Measurements from ENCODE around the gene PCDH9. TPM values are rescaled to one million over a fixed set of nuclear protein-coding genes. Genes with fewer than 3 reads are reported as not detected.

Gene PCDH9
- total and polyA plus RNA-seq, 2 of the 4 experiments (the other 2 are of a cell fraction) = 2.2 to 10.2 TPM

DNA sequence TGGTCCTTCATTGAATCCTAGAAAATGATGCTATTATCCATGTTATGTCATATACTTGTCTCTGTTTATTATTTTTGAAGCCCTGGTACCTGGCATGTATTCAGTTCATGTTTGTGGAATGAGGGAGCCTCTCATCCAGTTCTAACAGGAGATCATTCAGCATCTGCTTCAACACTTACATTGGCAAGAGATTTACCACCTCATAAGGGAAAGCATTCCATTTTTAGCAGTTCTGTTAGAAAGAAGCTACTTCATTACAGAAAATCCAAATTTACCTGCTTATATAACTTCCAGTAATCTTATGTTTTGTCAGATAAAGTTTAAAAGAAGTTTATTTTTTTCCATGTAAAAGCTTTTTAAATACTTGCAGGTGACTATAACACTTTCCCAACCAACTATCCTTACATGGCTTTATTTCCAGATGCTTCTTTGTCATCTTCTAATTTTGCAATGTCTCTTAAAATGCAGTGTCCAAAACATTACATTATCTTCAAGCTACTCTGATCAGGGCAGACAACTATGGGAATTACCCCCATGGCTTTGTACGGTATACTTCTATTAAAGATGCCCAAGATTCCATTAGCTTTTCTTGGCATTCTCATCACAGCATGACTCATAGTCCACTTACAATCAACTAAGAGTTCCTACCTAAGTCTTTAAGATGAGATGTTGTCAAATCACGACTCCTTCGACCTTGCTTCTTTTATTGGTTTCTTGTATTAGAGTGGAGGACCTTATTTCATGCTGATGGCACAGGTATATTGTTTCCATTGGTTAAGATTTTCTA lies 262.1 kb downstream of the PCDH9 start:
- H4K91ac ChIP-seq (ENCODE audit: insufficient read depth, low read depth, low read length) = no peak overlapping the region
- H3K56ac ChIP-seq (ENCODE audit: extremely low read depth, insufficient read depth, low read length) = no peak overlapping the region
- no peak overlapping the region for H4K5ac ChIP-seq (ENCODE audit: low read depth, low read length)
- no CpG with 5 or more reads among the region's 3 CpGs for WGBS, 2 experiments (ENCODE audit: extremely low coverage in 2 of 2, insufficient read length in 1 of 2)
- intact Hi-C loops (cut with micrococcal nuclease) (no loop called here), in situ Hi-C loops (cut with MboI; ENCODE audit: low sequenced_read_pairs) (no loop called here), dilution Hi-C loops (cut with HindIII; ENCODE audit: low sequenced_read_pairs, unreplicated experiment) (no loop called here)
- no peak overlapping the region for H3K4me3 ChIP-seq (ENCODE audit: insufficient read depth, low read depth, low read length)
- BruUV-seq (replicated peaks) = no TSS peak
- no peak overlapping the region for H4K8ac ChIP-seq (ENCODE audit: low read depth in 2 of 2, low read length in 2 of 2)
- H3K4me2 ChIP-seq (ENCODE audit: low read depth, low read length) = no peak overlapping the region
- H2AFZ ChIP-seq (replicated peaks; ENCODE audit: low read length, poor library complexity) = no peak overlapping the region
- H3K23ac ChIP-seq (ENCODE audit: low read depth, low read length) = no peak overlapping the region
- CTCF ChIA-PET = no interaction called here
- H3K9me3 ChIP-seq (ENCODE audit: control insufficient read depth, insufficient read depth, low read length) = no peaks in the 10 kb centered on the region
- no peak for TF ChIP-seq RAD21 (IDR thresholded peaks at IDR 0.05; ENCODE audit: low read length)
- TF ChIP-seq, protein P1, sequence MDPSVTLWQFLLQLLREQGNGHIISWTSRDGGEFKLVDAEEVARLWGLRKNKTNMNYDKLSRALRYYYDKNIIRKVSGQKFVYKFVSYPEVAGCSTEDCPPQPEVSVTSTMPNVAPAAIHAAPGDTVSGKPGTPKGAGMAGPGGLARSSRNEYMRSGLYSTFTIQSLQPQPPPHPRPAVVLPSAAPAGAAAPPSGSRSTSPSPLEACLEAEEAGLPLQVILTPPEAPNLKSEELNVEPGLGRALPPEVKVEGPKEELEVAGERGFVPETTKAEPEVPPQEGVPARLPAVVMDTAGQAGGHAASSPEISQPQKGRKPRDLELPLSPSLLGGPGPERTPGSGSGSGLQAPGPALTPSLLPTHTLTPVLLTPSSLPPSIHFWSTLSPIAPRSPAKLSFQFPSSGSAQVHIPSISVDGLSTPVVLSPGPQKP (IDR thresholded peaks at IDR 0.05; ENCODE audit: borderline replicate concordance, low read depth, low read length) = no peak
- no peak for TF ChIP-seq CTCF (conservative IDR thresholded peaks at IDR 0.05; ENCODE audit: low read depth, low read length)
- no peak for TF ChIP-seq SMC3 (IDR thresholded peaks at IDR 0.05; ENCODE audit: low read depth, low read length)
- TF ChIP-seq RFX5 (IDR thresholded peaks at IDR 0.05; ENCODE audit: low read depth, low read length) = no peak
- TF ChIP-seq MXI1 (IDR thresholded peaks at IDR 0.05; ENCODE audit: borderline replicate concordance, low read depth, low read length) = no peak
- no peak for TF ChIP-seq RCOR1 (IDR thresholded peaks at IDR 0.05; ENCODE audit: insufficient replicate concordance, low read length)
- no peak for TF ChIP-seq MAZ (IDR thresholded peaks at IDR 0.05; ENCODE audit: borderline replicate concordance, low read depth, low read length)
- no peak for TF ChIP-seq CEBPB (IDR thresholded peaks at IDR 0.05; ENCODE audit: low read depth, low read length)
- no peak overlapping the region for H3K4ac ChIP-seq (ENCODE audit: low read depth, low read length)
- no peak overlapping the region for H3K27ac ChIP-seq (ENCODE audit: insufficient read depth, low read length)
- no peaks in the 10 kb centered on the region for H3K36me3 ChIP-seq (ENCODE audit: control insufficient read depth, insufficient read depth, low read length)
- no peak overlapping the region for H2AK5ac ChIP-seq (ENCODE audit: low read depth, low read length)
- H2BK120ac ChIP-seq (ENCODE audit: low read depth, low read length) = no peak overlapping the region
- no peak overlapping the region for H3K14ac ChIP-seq (replicated peaks; ENCODE audit: low read depth, low read length)
- no peak overlapping the region for H2BK20ac ChIP-seq (ENCODE audit: low read depth, low read length)
- POLR2A ChIA-PET (ENCODE audit: unreplicated experiment) = no interaction called here
- H3K4me1 ChIP-seq (ENCODE audit: control insufficient read depth, insufficient read depth, low read length) = peaks cover under 1% of the 10 kb centered on the region
- H3K79me1 ChIP-seq (ENCODE audit: low read depth in 1 of 2, low read length in 2 of 2) = no peaks in the 10 kb centered on the region
- H2BK15ac ChIP-seq (ENCODE audit: low read depth, low read length) = no peak overlapping the region
- no peak overlapping the region for H2BK5ac ChIP-seq (ENCODE audit: low read depth, low read length, poor library complexity, severe bottlenecking)
- DNase-seq (peak; percentile 25), ATAC-seq (ENCODE audit: low read depth) (no peak)
- H3K27me3 ChIP-seq (ENCODE audit: control insufficient read depth, insufficient read depth, low read length) = no peaks in the 10 kb centered on the region
- no peaks in the 10 kb centered on the region for H3K9me1 ChIP-seq (ENCODE audit: insufficient read depth, low read length)
- H3K18ac ChIP-seq (ENCODE audit: low read depth, low read length) = no peak overlapping the region
- no peak overlapping the region for H2AK9ac ChIP-seq (replicated peaks; ENCODE audit: low read depth, low read length, poor library complexity)
- no peaks in the 10 kb centered on the region for H4K20me1 ChIP-seq (ENCODE audit: insufficient read depth, low read length)
- H3K9ac ChIP-seq (ENCODE audit: low read depth, low read length) = no peak overlapping the region

Measured in IMR-90 (cell line).